Endothelial cell of umbilical vein (primary cell): ENCODE measurements around the gene CMC2. TPM values are rescaled to one million over a fixed set of nuclear protein-coding genes. Genes with fewer than 3 reads are reported as not detected.

Experiments
- BruUV-seq: library from RNA; stranded (reverse); fragments of 400-500 nt; replicated peaks from 2 replicates; lab custom pipeline; 2021; lab: Mats Ljungman, UMichigan
- CTCF ChIA-PET: fragments of 300-600, 350-600 bp; sonication (Branson Sonifier 250); formaldehyde crosslinking; loops from one replicate; lab custom pipeline; 2021; ENCODE audit warnings: antibody characterized with exemption, inconsistent platforms; lab: Charles Lee
- POLR2A ChIA-PET: fragments of 300-600, 350-600 bp; sonication (Branson Sonifier 250); formaldehyde crosslinking; loops from one replicate; lab custom pipeline; 2021; ENCODE audit warnings: antibody characterized with exemption, inconsistent platforms; lab: Charles Lee
- DNase-seq: peaks from one replicate; pipeline ENCODE4 v3.0.0-alpha.2; 2011; ENCODE audit warnings: low read depth, low spot score
- FAIRE-seq: peaks from 2 replicates; lab custom pipeline; 2011; peaks lifted over from hg19 to GRCh38; lab: Jason Lieb, UNC
- H2AFZ ChIP-seq: 2 replicates; pipeline ENCODE4 v1.6.0; 2012; ENCODE audit warnings: low read depth, low read length, control low read depth, inconsistent platforms
- H3K27ac ChIP-seq: 2 replicates; pipeline ENCODE4 v1.5.1; 2011; ENCODE audit warnings: low read depth, mild to moderate bottlenecking, control low read depth, low read length, moderate library complexity; ENCODE audit not compliant: insufficient read depth
- H3K27me3 ChIP-seq, 2 experiments: 2 replicates each; pipeline versions ENCODE4 v1.6.0 to v1.6.1; 2011; ENCODE audit warnings: low read length in 2 of 2, mixed read lengths in 1 of 2; ENCODE audit not compliant: control insufficient read depth in 2 of 2, insufficient read depth in 2 of 2
- H3K36me3 ChIP-seq, 2 experiments: 2 replicates in 1 of 2; 3 replicates in 1 of 2; pipeline ENCODE4 v1.5.1; 2011; ENCODE audit warnings: low read length in 2 of 2, mild to moderate bottlenecking in 1 of 2, moderate library complexity in 1 of 2; ENCODE audit not compliant: control insufficient read depth in 2 of 2, insufficient read depth in 2 of 2; ENCODE audit errors: extremely low read depth in 1 of 2
- H3K4me1 ChIP-seq: 3 replicates; pipeline ENCODE4 v1.5.1; 2011; ENCODE audit warnings: mild to moderate bottlenecking, low read length; ENCODE audit not compliant: control insufficient read depth, insufficient read depth; ENCODE audit errors: extremely low read depth
- H3K4me2 ChIP-seq: 2 replicates; pipeline ENCODE4 v1.6.1; 2011; ENCODE audit warnings: low read length, control low read depth, mixed read lengths; ENCODE audit not compliant: insufficient read depth
- H3K4me3 ChIP-seq, 3 experiments: fragments of 200-600 bp in 1 of 3; sonication (generic), shearing (Covaris generic) in 1 of 3; replicated peaks in 1 of 3; 2 replicates each; pipeline ENCODE4 v1.5.1; 2011 to 2016; ENCODE audit warnings: control low read depth in 3 of 3, low read length in 3 of 3, mild to moderate bottlenecking in 2 of 3, inconsistent platforms in 1 of 3, low read depth in 1 of 3, moderate library complexity in 1 of 3; ENCODE audit not compliant: insufficient read depth in 1 of 3
- H3K79me2 ChIP-seq: 2 replicates; pipeline ENCODE4 v1.6.0; 2012; ENCODE audit warnings: low read length, inconsistent platforms; ENCODE audit not compliant: control insufficient read depth, insufficient read depth
- H3K9ac ChIP-seq: replicated peaks from 2 replicates; pipeline ENCODE3; 2011; ENCODE audit warnings: low read length, control low read depth; ENCODE audit not compliant: insufficient read depth; ENCODE audit errors: extremely low read depth
- H3K9me1 ChIP-seq: replicated peaks from 3 replicates; pipeline ENCODE4 v1.6.0; 2011; ENCODE audit warnings: mild to moderate bottlenecking, low read length; ENCODE audit not compliant: control insufficient read depth, insufficient read depth; ENCODE audit errors: extremely low read depth
- H3K9me3 ChIP-seq: replicated peaks from 2 replicates; pipeline ENCODE4 v1.5.1; 2012; ENCODE audit warnings: low read length, inconsistent platforms; ENCODE audit not compliant: control insufficient read depth, insufficient read depth
- H4K20me1 ChIP-seq: replicated peaks from 2 replicates; pipeline ENCODE3; 2011; ENCODE audit warnings: mild to moderate bottlenecking, low read length; ENCODE audit not compliant: control insufficient read depth, insufficient read depth; ENCODE audit errors: extremely low read depth
- EZH2 ChIP-seq: IDR thresholded peaks from 2 replicates; pipeline ENCODE4 v1.6.1; 2012; ENCODE audit warnings: borderline replicate concordance, low read depth, mild to moderate bottlenecking, moderate library complexity, low read length, inconsistent platforms; ENCODE audit not compliant: severe bottlenecking
- FOS ChIP-seq: IDR thresholded peaks from 2 replicates; pipeline ENCODE4 v1.6.1; 2011; ENCODE audit warnings: mild to moderate bottlenecking, low read length, moderate library complexity, borderline replicate concordance; ENCODE audit not compliant: insufficient read depth
- GATA2 ChIP-seq: IDR thresholded peaks from 2 replicates; pipeline ENCODE4 v1.7.0; 2011; ENCODE audit warnings: low read depth, mild to moderate bottlenecking, moderate library complexity, mixed read lengths, low read length; ENCODE audit not compliant: insufficient read length, insufficient read depth
- JUN ChIP-seq: IDR thresholded peaks from 2 replicates; pipeline ENCODE4 v1.6.1; 2011; ENCODE audit warnings: borderline replicate concordance, low read depth; ENCODE audit not compliant: insufficient read length, insufficient read depth
- MYC ChIP-seq: IDR thresholded peaks from one replicate; pipeline ENCODE4 v1.6.1; 2011; ENCODE audit warnings: mild to moderate bottlenecking, low read depth, low read length
- POLR2A ChIP-seq: IDR thresholded peaks from 2 replicates; pipeline ENCODE4 v1.6.1; 2012; ENCODE audit warnings: low read depth, mild to moderate bottlenecking, control low read depth, low read length
- POLR2AphosphoS5 ChIP-seq: IDR thresholded peaks from 2 replicates; pipeline ENCODE4 v1.6.1; 2012; ENCODE audit warnings: low read depth, mild to moderate bottlenecking, control low read depth, low read length, moderate library complexity; ENCODE audit not compliant: insufficient read depth
- dilution Hi-C: fragments of 300-500 bp; cut with MboI; formaldehyde crosslinking; loops from one replicate; pipeline ENCODE4 v1.15.0; 2019; ENCODE audit warnings: low sequenced_read_pairs; ENCODE audit not compliant: extremely low pct_ligation_motif_present
- intact Hi-C: fragments of 100-400 bp; cut with micrococcal nuclease; formaldehyde crosslinking; loops from one replicate; pipeline ENCODE4 v1.10.0; 2022
- polyA plus RNA-seq, 4 experiments: library from polyadenylated mRNA; depleted of rRNA in 3 of 4; stranded (reverse) in 3 of 4; unstranded in 1 of 4; fragments of >200 nt; gene quantifications; 2 replicates each; pipeline versions ENCODE4 v1.2.1 to v1.2.3, GENCODE V29; 2011 to 2012; ENCODE audit warnings: missing spikeins in 1 of 4
- total RNA-seq: library from RNA; stranded (reverse); gene quantifications from 2 replicates; pipeline ENCODE4 v1.2.3, GENCODE V29; 2021
- TF ChIP-seq, protein P1 (sequence below): IDR thresholded peaks from 2 replicates; pipeline ENCODE4 v1.6.1; 2011; ENCODE audit not compliant: insufficient read depth, insufficient read length
- TF ChIP-seq, protein P2 (sequence below), 2 donors: IDR thresholded peaks; 1 replicate in 1 of 2; 2 replicates in 1 of 2; pipeline ENCODE4 v1.5.1; 2011; ENCODE audit warnings: low read length in 2 of 2, mild to moderate bottlenecking in 2 of 2, moderate library complexity in 2 of 2, control low read depth in 1 of 2, inconsistent platforms in 1 of 2, low read depth in 1 of 2; ENCODE audit not compliant: insufficient read depth in 1 of 2; ENCODE audit errors: extremely low read depth in 1 of 2

CMC2 gene
- total and polyA plus RNA-seq, 2 donors (not counting 3 experiments of a cell fraction or from before 2014, with no cell fraction given): 97.8 to 216 TPM

DNA sequence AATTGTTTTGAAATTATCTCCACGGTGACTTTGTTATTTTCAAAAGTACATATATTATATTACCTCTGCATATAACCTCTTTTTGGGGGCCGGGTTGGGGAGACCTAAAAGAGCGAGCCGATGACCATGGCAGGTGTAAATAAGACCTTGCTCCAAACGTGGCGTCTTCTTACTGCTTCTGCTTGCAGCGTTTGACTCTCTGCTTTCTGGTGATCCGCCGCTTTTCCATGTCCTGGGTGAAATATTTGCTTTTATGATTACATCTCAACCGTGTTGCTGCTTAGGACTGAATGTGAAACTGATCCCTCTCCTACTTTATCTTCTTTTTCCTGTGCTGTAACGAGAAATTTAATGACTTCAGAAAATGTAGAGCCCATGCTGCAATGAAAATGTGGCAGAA lies 47.1 kb upstream of the CMC2 start:
- Histone ChIP-seq H2AFZ (no peak overlapping the region), H3K4me2 (no peak overlapping the region), H3K27ac (no peak overlapping the region), H3K9me3 (no peaks in the 10 kb centered on the region), H3K9me1 (no peaks in the 10 kb centered on the region), H4K20me1 (no peaks in the 10 kb centered on the region), H3K9ac (no peak overlapping the region), H3K27me3 (no peaks in the 10 kb centered on the region), H3K4me1 (no peaks in the 10 kb centered on the region), H3K79me2 (no peaks in the 10 kb centered on the region), H3K4me3 (no peak overlapping the region), H3K36me3 (no peaks in the 10 kb centered on the region)
- CTCF ChIA-PET: no interaction called here
- no peak for DNase-seq
- POLR2A ChIA-PET: no interaction called here
- no peak for FAIRE-seq
- intact Hi-C loops: no loop called here
- BruUV-seq: no TSS peak
- no peak for TF ChIP-seq POLR2A
- no peak for TF ChIP-seq EZH2
- TF ChIP-seq POLR2AphosphoS5: no peak
- TF ChIP-seq, protein P1, sequence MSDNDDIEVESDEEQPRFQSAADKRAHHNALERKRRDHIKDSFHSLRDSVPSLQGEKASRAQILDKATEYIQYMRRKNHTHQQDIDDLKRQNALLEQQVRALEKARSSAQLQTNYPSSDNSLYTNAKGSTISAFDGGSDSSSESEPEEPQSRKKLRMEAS: no peak
- TF ChIP-seq GATA2: no peak
- TF ChIP-seq FOS: no peak
- TF ChIP-seq JUN: no peak
- TF ChIP-seq, protein P2, sequence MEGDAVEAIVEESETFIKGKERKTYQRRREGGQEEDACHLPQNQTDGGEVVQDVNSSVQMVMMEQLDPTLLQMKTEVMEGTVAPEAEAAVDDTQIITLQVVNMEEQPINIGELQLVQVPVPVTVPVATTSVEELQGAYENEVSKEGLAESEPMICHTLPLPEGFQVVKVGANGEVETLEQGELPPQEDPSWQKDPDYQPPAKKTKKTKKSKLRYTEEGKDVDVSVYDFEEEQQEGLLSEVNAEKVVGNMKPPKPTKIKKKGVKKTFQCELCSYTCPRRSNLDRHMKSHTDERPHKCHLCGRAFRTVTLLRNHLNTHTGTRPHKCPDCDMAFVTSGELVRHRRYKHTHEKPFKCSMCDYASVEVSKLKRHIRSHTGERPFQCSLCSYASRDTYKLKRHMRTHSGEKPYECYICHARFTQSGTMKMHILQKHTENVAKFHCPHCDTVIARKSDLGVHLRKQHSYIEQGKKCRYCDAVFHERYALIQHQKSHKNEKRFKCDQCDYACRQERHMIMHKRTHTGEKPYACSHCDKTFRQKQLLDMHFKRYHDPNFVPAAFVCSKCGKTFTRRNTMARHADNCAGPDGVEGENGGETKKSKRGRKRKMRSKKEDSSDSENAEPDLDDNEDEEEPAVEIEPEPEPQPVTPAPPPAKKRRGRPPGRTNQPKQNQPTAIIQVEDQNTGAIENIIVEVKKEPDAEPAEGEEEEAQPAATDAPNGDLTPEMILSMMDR (IDR thresholded peaks at IDR 0.05; ENCODE audit: extremely low read depth in 1 of 2, insufficient read depth in 1 of 2, low read depth in 1 of 2, low read length in 2 of 2): no peak
- no peak for TF ChIP-seq MYC
- dilution Hi-C loops: no loop called here
